ENCODE results near the gene LRRC74B. TPM values are rescaled to one million over a fixed set of nuclear protein-coding genes. Genes with fewer than 3 reads are reported as not detected.

Gene LRRC74B
- total and polyA plus RNA-seq, 12 donors: not detected

DNA sequence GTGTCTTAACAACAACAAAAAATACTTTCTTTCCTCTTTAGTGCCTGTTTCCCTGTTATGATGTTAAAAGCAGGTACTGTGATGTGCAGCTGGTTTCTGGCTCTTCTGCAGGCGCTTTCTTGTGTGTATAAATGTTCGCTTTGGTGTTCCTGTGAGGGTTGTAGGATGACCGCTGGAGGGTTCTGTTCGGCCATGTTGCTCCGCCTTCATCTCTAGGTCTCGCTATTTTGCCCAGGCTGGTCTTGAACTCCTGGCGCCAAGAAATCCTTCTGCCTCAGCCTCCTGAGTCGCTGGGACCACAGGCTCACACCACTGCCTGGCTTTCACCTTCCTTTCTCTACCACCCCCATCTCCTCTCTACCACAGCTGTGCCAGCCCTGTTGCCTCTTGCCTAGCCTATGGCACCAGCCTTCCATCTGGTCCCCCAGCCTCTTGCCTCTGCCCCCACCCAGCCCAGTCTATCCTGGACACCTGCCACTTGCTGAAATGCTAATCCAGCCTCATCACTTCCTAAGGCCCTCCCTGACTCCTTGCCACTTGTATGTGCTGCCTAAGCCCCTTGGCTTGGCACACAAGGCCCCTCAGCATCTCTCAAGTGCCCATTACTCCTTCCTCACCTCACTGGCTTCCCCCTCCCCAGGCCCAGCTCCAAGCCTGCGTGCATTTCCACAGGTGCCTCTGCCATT is 5.5 kb downstream of the LRRC74B start:
- 82 to 83% methylated on average over 9 of the region's 9 CpGs for WGBS, 2 donors
- Histone ChIP-seq H3K4me3 (no peak overlapping the region), H3K4me1 (peaks cover 0 to under 1% (median 0%) of the 10 kb centered on the region in 9 donors), H3K27me3 (peaks cover 0 to 12% (median 1%) of the 10 kb centered on the region in 7 donors), H3K27ac (no peak overlapping the region), H3K36me3 (no peaks in the 10 kb centered on the region), H3K9me3 (no peaks in the 10 kb centered on the region)
- ATAC-seq: no peak
- intact Hi-C loops (cut with DNase I): loop anchor here in 2 of 10 donors (5.0 to 10.0 kb wide), 2 partner anchors 34 to 86 kb away; partner anchors contain the start of genes AIFM3 (in 1 of the 2) and P2RX6 (in 1 of the 2)
- TF ChIP-seq, protein P1, sequence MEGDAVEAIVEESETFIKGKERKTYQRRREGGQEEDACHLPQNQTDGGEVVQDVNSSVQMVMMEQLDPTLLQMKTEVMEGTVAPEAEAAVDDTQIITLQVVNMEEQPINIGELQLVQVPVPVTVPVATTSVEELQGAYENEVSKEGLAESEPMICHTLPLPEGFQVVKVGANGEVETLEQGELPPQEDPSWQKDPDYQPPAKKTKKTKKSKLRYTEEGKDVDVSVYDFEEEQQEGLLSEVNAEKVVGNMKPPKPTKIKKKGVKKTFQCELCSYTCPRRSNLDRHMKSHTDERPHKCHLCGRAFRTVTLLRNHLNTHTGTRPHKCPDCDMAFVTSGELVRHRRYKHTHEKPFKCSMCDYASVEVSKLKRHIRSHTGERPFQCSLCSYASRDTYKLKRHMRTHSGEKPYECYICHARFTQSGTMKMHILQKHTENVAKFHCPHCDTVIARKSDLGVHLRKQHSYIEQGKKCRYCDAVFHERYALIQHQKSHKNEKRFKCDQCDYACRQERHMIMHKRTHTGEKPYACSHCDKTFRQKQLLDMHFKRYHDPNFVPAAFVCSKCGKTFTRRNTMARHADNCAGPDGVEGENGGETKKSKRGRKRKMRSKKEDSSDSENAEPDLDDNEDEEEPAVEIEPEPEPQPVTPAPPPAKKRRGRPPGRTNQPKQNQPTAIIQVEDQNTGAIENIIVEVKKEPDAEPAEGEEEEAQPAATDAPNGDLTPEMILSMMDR (IDR thresholded peaks at IDR 0.05): no peak
- DNase-seq: no peak

DNA sequence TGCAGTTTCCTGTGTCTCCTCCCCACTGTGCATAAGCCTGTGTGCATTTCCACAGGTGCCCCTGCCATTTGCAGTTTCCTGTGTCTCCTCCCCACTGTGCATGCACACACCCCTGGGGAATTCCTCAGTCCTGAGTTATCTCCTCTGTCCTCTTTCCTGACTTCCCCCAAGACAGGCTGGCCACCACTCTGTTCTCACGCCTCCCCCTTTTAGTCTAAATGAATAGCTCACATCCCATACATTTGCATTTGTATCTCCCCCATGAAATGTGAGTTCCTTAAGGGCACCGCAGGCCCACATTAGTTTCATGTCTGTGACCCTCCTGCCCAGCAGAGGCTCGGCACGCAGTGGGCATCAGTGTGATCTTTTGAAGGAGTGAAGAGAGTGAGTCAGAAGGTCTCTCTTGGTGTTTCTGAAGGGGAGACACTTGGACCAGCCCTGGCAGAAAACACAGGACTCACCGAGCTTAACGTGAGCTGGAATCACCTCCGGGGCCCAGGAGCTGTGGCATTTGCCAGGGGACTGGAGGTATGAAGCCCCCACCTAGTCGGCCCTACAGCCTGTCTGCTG is 6.2 kb downstream of the LRRC74B start:
- H3K4me3 ChIP-seq: no peak overlapping the region
- no peak for ATAC-seq
- no peaks in the 10 kb centered on the region for H3K4me1 ChIP-seq
- H3K27me3 ChIP-seq: peaks cover 0 to 12% (median 4%) of the 10 kb centered on the region in 7 donors
- H3K27ac ChIP-seq: no peak overlapping the region
- intact Hi-C loops (cut with DNase I): loop anchor here in 2 of 10 donors (5.0 to 10.0 kb wide), 2 partner anchors 35 to 87 kb away; partner anchors contain the start of genes AIFM3 (in 1 of the 2) and P2RX6 (in 1 of the 2)
- WGBS, 2 donors: 53 to 54% methylated on average over 8 of the region's 8 CpGs
- DNase-seq: no peak
- TF ChIP-seq, protein P1 (IDR thresholded peaks at IDR 0.05): no peak
- no peaks in the 10 kb centered on the region for H3K9me3 ChIP-seq
- no peaks in the 10 kb centered on the region for H3K36me3 ChIP-seq

DNA sequence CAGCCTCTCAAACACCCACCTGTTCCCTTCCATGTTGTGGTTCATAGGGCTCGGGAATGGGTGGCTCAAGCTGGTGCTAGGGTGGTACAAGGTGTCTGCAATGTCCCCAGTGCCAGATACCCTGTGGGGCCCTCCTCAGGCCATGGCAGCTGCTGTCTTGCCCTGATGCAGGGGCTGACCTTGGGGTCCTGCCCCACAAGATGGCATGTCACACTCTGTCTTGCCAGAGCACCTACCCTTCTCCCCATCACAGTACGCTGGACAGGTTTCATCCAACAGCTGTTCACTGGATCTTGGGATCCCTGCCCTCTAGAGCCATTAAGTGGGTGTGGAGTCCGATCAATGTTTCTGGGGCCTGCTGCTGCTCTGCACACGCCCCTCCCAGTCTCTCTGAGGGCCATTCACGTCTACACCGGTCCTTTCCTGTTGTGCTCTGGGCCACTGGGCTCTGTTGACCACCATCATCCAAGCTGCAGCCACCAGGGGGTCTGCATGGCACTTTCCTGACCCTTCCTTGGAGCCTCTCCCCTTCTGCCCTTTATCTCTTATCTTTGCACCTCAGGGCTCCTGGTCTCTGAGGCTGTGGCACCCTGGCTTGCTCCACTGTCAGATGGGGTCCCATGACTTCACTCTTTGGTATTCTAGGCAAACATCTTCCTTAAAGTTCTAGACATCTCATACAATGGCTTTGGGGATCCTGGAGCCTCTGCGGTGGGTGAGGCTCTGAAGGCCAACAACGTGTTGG is 7.1 kb downstream of the LRRC74B start:
- Histone ChIP-seq H3K4me1 (no peaks in the 10 kb centered on the region), H3K9me3 (no peaks in the 10 kb centered on the region), H3K4me3 (no peak overlapping the region), H3K27ac (no peak overlapping the region), H3K27me3 (peaks cover 0 to 12% (median 5%) of the 10 kb centered on the region in 7 donors), H3K36me3 (no peaks in the 10 kb centered on the region)
- ATAC-seq (no peak), DNase-seq (no peak)
- intact Hi-C loops (cut with DNase I): loop anchor here in 2 of 10 donors (5.0 to 10.0 kb wide), 2 partner anchors 36 to 88 kb away; partner anchors contain the start of genes AIFM3 (in 1 of the 2) and P2RX6 (in 1 of the 2)
- TF ChIP-seq, protein P1 (IDR thresholded peaks at IDR 0.05): no peak
- WGBS, 2 donors: 80 to 83% methylated on average over 8 of the region's 8 CpGs

Data from heart right ventricle (tissue), 16 donors.